Kidney (tissue), 14 donors: ENCODE measurements around the gene SORCS2. TPM values are rescaled to one million over a fixed set of nuclear protein-coding genes. Genes with fewer than 3 reads are reported as not detected.

Experiments
- DNase-seq, 5 donors: peaks; one replicate each; pipeline ENCODE4 v3.0.0-alpha.2; 2013 to 2020
- FAIRE-seq: peaks from 2 replicates; lab custom pipeline; 2012; peaks lifted over from hg19 to GRCh38; lab: Jason Lieb, UNC
- H3K27ac ChIP-seq, 2 donors: one replicate each; pipeline ENCODE4 v1.7.0; 2013; ENCODE audit warnings: low read depth in 2 of 2, low read length in 2 of 2, inconsistent platforms in 1 of 2
- H3K27me3 ChIP-seq: one replicate; pipeline ENCODE4 v1.7.1; 2013; ENCODE audit warnings: low read length, inconsistent platforms; ENCODE audit not compliant: control insufficient read depth, insufficient read depth
- H3K36me3 ChIP-seq, 3 donors: one replicate each; pipeline versions ENCODE4 v1.7.0 to v1.7.1; 2013; ENCODE audit warnings: low read length in 3 of 3, control low read depth in 1 of 3, inconsistent platforms in 1 of 3; ENCODE audit not compliant: insufficient read depth in 3 of 3, control insufficient read depth in 2 of 3
- H3K4me1 ChIP-seq, 3 donors: one replicate each; pipeline versions ENCODE4 v1.7.0 to v1.7.1; 2013; ENCODE audit warnings: low read length in 3 of 3, inconsistent platforms in 1 of 3, low read depth in 1 of 3; ENCODE audit not compliant: control insufficient read depth in 2 of 3, insufficient read depth in 2 of 3
- H3K4me3 ChIP-seq, 3 donors: one replicate each; pipeline versions ENCODE4 v1.7.0 to v1.8.1; 2013; ENCODE audit warnings: low read length in 3 of 3, control low read depth in 1 of 3, inconsistent platforms in 1 of 3
- H3K9ac ChIP-seq, 3 donors: one replicate each; pipeline versions ENCODE4 v1.7.0 to v1.7.1; 2013; ENCODE audit warnings: low read length in 3 of 3, control low read depth in 1 of 3, inconsistent platforms in 1 of 3
- H3K9me3 ChIP-seq, 3 donors: one replicate each; pipeline versions ENCODE4 v1.7.0 to v1.7.1; 2013; ENCODE audit warnings: low read length in 3 of 3, control low read depth in 1 of 3, inconsistent platforms in 1 of 3; ENCODE audit not compliant: control insufficient read depth in 2 of 3, insufficient read depth in 1 of 3
- intact Hi-C: fragments of 100-400 bp; cut with DNase I; formaldehyde crosslinking; loops from one replicate; pipeline ENCODE4 v1.11.1; 2022
- polyA plus RNA-seq: library from polyadenylated mRNA; stranded (reverse); fragments of 350-450 nt; fragmentation: Illumina TruSeq; extraction: RNeasy Lipid Tissue Mini Kit (QIAGEN cat#74804); gene quantifications from one replicate; pipeline ENCODE4 v1.2.3, GENCODE V29; 2014; ENCODE audit warnings: low read depth, low replicate concordance; ENCODE audit not compliant: insufficient read depth
- total RNA-seq: library from RNA; stranded (reverse); fragmentation: NEBNext Ultra II Directional; extraction: Animal tissue kit (Norgen Biotek cat#: 25700); gene quantifications from one replicate; pipeline ENCODE4 v1.2.1, GENCODE V29; 2021
- TF ChIP-seq, protein P1 (sequence below): IDR thresholded peaks from 3 replicates; pipeline ENCODE4 v1.5.1; 2012; ENCODE audit warnings: mild to moderate bottlenecking, moderate library complexity, borderline replicate concordance; ENCODE audit not compliant: insufficient read depth; ENCODE audit errors: extremely low read depth
- donor health status: control.
- donor health status: control.
- donor health status: control.
- donor health status: control.
- donor health status: control.
- donor health status: DM: yes; HTN: yes; CAD: no.
- donor health status: Normal renal cell carcinoma (clear cell type).

Gene SORCS2
- total and polyA plus RNA-seq, 2 donors from 2014 or later: 6.1 to 9.1 TPM

DNA sequence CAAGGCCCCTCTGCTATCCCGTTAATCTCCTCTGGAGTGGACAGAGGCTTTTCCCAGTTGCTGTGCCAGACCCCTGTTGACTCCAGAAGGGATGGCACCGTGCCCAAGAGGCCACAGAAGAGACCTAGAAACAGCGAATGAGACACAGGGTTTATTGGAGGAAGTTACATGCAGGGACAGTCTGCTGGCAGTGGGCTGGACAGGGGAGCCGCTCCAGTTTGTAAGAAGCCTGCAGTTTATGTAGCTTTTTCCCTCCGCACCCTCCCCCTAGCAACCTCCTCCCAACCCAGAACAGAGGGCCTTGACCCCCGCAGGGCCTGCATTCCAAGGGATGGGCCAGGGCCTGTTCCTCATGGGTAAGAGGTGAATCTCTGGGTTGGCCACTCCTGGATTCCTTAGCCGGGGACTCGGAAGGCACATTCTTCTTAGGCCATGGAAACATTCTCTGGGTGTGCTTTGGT lies 459.2 kb downstream of the SORCS2 start:
- Histone ChIP-seq H3K36me3 (no peaks in the 10 kb centered on the region), H3K4me1 (no peaks in the 10 kb centered on the region), H3K9ac (no peak overlapping the region), H3K4me3 (no peak overlapping the region), H3K9me3 (no peaks in the 10 kb centered on the region), H3K27me3 (no peaks in the 10 kb centered on the region), H3K27ac (no peak overlapping the region)
- DNase-seq: peak in 2 of 5 donors; percentile 43 to 82
- FAIRE-seq: no peak
- TF ChIP-seq, protein P1, sequence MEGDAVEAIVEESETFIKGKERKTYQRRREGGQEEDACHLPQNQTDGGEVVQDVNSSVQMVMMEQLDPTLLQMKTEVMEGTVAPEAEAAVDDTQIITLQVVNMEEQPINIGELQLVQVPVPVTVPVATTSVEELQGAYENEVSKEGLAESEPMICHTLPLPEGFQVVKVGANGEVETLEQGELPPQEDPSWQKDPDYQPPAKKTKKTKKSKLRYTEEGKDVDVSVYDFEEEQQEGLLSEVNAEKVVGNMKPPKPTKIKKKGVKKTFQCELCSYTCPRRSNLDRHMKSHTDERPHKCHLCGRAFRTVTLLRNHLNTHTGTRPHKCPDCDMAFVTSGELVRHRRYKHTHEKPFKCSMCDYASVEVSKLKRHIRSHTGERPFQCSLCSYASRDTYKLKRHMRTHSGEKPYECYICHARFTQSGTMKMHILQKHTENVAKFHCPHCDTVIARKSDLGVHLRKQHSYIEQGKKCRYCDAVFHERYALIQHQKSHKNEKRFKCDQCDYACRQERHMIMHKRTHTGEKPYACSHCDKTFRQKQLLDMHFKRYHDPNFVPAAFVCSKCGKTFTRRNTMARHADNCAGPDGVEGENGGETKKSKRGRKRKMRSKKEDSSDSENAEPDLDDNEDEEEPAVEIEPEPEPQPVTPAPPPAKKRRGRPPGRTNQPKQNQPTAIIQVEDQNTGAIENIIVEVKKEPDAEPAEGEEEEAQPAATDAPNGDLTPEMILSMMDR: no peak
- intact Hi-C loops: no loop called here

DNA sequence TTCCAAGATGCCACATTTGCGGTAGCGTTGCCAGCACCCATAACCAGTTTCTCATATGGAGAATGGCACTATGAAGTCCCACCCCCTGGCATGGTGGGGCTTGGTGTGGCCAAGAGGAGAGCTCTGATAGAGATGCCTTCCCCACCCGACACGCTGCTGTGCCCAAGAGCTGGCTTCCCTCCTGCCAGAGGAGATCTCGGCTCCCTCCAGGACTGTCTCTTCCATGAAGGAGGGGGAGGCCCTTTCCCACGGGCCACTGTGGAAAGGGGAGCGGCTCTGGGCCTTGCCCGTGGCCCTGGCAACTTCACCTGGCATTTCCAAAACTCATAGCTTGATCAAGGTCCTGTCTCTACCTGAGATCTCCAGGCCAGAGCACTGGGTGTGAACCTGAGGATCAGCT lies 459.7 kb downstream of the SORCS2 start:
- intact Hi-C loops: no loop called here
- Histone ChIP-seq H3K9ac (no peak overlapping the region), H3K27me3 (no peaks in the 10 kb centered on the region), H3K36me3 (no peaks in the 10 kb centered on the region), H3K4me1 (no peaks in the 10 kb centered on the region), H3K9me3 (no peaks in the 10 kb centered on the region), H3K4me3 (no peak overlapping the region), H3K27ac (no peak overlapping the region)
- no peak for FAIRE-seq
- TF ChIP-seq, protein P1: no peak
- peak in 1 of 5 donors; percentile 52 for DNase-seq

DNA sequence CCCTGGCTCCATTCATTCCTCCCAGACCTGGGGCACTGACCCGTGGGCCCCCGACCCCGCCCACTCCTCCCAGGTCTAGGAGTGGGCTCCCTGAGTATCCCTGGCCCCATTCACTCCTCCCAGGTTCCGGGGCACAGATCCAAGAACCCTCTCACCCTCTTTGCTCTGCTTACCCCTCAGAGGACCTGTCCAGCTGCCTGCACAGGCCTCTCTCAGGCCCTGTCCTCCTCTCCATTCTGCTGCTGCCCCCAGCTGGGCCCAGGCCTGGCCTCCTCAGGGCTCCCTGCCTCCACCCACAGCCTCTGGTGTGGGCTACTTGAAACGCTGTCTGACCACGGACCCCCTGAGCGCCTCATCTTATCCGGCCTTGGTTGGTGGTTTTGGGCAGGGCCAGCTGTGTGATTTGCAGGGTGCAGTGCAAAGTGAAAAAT lies 460.1 kb downstream of the SORCS2 start:
- H3K36me3 ChIP-seq: no peaks in the 10 kb centered on the region
- FAIRE-seq (no peak), DNase-seq (peak in 2 of 5 donors; percentile 24 to 66)
- no peaks in the 10 kb centered on the region for H3K9me3 ChIP-seq
- no peaks in the 10 kb centered on the region for H3K27me3 ChIP-seq
- H3K9ac ChIP-seq: no peak overlapping the region
- H3K27ac ChIP-seq: no peak overlapping the region
- intact Hi-C loops: no loop called here
- TF ChIP-seq, protein P1: no peak
- no peaks in the 10 kb centered on the region for H3K4me1 ChIP-seq
- H3K4me3 ChIP-seq: no peak overlapping the region

DNA sequence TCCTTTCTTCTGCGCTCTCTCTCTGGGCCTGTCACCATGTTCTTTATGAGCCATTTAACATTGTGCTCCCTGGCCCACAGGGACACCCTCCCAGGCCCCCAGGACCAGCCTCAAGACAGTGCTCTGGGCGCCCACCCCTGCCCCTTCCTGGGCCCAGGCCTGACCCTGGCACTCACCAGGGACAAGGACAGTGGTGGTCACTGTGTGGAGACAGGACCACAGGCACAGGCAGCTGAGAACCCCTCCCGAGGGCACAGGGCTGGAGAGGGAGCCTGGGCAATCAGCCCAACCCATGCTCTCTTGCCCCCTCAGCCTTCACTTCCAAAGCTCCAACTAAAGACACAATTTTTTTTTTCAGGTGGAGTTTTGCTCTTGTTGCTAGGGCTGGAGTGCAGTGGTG lies 460.6 kb downstream of the SORCS2 start:
- H3K4me1 ChIP-seq: no peaks in the 10 kb centered on the region
- no peaks in the 10 kb centered on the region for H3K27me3 ChIP-seq
- no peaks in the 10 kb centered on the region for H3K9me3 ChIP-seq
- no peak overlapping the region for H3K4me3 ChIP-seq
- TF ChIP-seq, protein P1: no peak
- intact Hi-C loops: no loop called here
- FAIRE-seq: no peak
- H3K36me3 ChIP-seq: no peaks in the 10 kb centered on the region
- DNase-seq: no peak
- no peak overlapping the region for H3K27ac ChIP-seq
- no peak overlapping the region for H3K9ac ChIP-seq
